GM10847 (cell line): ENCODE results near the gene ABCC12.

Source experiments
- POLR2A ChIP-seq: IDR thresholded peaks from 2 replicates; pipeline ENCODE4 v1.6.1; 2011; ENCODE audit not compliant: insufficient read length; ENCODE audit errors: extremely low read depth

ABCC12 gene

DNA sequence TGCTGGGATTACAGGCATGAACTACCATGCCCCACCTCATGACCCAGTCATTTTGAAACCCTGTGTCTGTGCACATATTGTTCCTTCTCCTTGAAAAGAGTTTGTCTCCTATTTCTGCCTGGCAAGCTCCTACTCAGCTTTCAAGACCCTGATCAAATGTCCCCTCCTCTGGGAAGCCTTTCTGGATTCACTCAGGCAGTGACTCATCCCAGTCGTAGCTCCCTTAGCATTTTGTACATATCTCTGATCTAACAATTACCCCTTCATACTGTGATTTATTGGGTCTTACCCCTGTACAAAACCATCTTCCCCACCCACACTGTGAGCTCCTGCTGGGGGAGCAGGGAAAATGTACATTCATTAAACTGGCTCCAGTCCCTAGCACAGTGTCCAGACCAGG, 18.1 kb upstream of the ABCC12 start:
- no peak for TF ChIP-seq POLR2A

- no peak for TF ChIP-seq POLR2A
Observed at GRCh38 chr16:48172682-48173081, 16.9 kb upstream of the ABCC12 start.

DNA sequence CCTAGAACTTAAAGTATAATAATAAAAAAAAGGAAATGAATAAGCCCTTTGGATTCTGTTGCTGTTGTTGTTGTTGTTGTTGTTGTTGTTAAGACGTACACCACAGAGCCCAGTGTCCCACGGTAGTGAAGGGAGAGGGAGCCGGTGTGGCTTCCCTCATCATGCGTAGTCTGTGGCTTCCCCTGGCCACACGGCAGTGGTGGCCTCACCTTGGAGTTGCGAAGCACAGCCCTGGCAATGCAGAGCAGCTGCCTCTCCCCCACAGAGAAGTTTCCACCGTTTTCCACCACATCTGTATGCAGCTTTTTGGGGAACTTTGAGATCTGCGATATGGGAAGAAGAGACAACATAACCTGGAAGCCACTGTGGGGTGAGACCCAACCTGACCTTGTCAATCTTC, 14.1 kb upstream of the ABCC12 start:
- TF ChIP-seq POLR2A, result no peak

- no peak for TF ChIP-seq POLR2A
Observed at GRCh38 chr16:48168075-48168474, 12.3 kb upstream of the ABCC12 start.

- no peak for TF ChIP-seq POLR2A
Observed at GRCh38 chr16:48165961-48166578, 10.3 kb upstream of the ABCC12 start.

GRCh38 chr16:48164907-48165715, 9.3 kb upstream of the ABCC12 start:
- no peak for TF ChIP-seq POLR2A

GRCh38 chr16:48162839-48163410, 7.1 kb upstream of the ABCC12 start:
- TF ChIP-seq POLR2A, result no peak

GRCh38 chr16:48161906-48162305, 6.1 kb upstream of the ABCC12 start:
- no peak for TF ChIP-seq POLR2A

GRCh38 chr16:48160575-48160974, 4.8 kb upstream of the ABCC12 start:
- no peak for TF ChIP-seq POLR2A

- no peak for TF ChIP-seq POLR2A
Observed at GRCh38 chr16:48158296-48158695, 2.5 kb upstream of the ABCC12 start.

DNA sequence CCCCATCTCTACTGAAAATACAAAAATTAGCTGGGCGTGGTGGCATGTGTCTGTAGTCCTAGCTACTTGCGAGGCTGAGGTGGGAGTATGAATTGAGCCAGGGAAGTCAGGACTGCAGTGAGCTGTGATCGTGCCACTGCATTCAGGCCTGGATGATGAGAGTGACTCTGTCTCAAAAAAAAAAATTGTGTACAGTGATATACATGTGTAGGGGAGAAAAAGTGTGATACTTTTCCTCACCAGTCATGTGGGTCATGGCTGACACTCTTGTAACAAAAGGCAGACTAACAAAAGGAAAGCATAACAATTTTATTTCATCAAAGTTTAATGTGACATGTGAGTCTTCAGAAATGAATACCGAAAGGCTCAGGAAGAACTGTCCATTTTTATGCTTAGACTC, 2.0 kb upstream of the ABCC12 start:
- no peak for TF ChIP-seq POLR2A

GRCh38 chr16:48157302-48157701, 1.5 kb upstream of the ABCC12 start:
- no peak for TF ChIP-seq POLR2A

- TF ChIP-seq POLR2A, result no peak
Observed at GRCh38 chr16:48156790-48157209, 1.0 kb upstream of the ABCC12 start.

- TF ChIP-seq POLR2A, result no peak
Observed at GRCh38 chr16:48153774-48154173, 2.0 kb downstream of the ABCC12 start.

- no peak for TF ChIP-seq POLR2A
Observed at GRCh38 chr16:48152226-48152625, 3.6 kb downstream of the ABCC12 start.

GRCh38 chr16:48150707-48151106, 5.1 kb downstream of the ABCC12 start:
- no peak for TF ChIP-seq POLR2A
